Measurements from ENCODE around the gene CD47. TPM values are rescaled to one million over a fixed set of nuclear protein-coding genes. Genes with fewer than 3 reads are reported as not detected.

CD47 gene
- total RNA-seq, 2 donors from 2014 or later, result 68.1 to 101 TPM

DNA sequence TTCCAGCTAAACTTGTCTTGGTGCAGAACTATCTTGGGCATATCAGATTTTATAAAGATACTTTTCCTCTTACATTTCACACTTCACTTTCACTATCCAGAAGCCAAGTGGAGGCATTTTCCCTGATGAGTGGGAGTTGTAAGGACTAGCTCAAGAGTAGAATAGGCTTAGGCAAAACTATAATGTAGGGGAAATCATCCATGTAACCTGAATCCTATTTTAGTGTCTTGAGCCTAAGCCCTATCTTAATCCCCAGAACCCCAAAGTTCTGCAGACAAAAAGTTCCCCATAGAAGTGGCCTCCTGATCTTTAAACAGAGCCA, 42.2 kb upstream of the CD47 start:
- Histone ChIP-seq H3K4me3 (no peak overlapping the region), H3K27ac (no peak overlapping the region), H3K4me1 (peaks cover 3% of the 10 kb centered on the region), H3K36me3 (no peaks in the 10 kb centered on the region), H3K9ac (ENCODE audit: low read depth in 2 of 2, low read length in 2 of 2) (no peak overlapping the region), H3K9me3 (no peaks in the 10 kb centered on the region), H3K27me3 (no peaks in the 10 kb centered on the region)
- intact Hi-C loops (cut with DNase I), result no loop called here
- DNase-seq, result no peak
- TF ChIP-seq, protein P1, sequence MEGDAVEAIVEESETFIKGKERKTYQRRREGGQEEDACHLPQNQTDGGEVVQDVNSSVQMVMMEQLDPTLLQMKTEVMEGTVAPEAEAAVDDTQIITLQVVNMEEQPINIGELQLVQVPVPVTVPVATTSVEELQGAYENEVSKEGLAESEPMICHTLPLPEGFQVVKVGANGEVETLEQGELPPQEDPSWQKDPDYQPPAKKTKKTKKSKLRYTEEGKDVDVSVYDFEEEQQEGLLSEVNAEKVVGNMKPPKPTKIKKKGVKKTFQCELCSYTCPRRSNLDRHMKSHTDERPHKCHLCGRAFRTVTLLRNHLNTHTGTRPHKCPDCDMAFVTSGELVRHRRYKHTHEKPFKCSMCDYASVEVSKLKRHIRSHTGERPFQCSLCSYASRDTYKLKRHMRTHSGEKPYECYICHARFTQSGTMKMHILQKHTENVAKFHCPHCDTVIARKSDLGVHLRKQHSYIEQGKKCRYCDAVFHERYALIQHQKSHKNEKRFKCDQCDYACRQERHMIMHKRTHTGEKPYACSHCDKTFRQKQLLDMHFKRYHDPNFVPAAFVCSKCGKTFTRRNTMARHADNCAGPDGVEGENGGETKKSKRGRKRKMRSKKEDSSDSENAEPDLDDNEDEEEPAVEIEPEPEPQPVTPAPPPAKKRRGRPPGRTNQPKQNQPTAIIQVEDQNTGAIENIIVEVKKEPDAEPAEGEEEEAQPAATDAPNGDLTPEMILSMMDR (IDR thresholded peaks at IDR 0.05), result no peak

DNA sequence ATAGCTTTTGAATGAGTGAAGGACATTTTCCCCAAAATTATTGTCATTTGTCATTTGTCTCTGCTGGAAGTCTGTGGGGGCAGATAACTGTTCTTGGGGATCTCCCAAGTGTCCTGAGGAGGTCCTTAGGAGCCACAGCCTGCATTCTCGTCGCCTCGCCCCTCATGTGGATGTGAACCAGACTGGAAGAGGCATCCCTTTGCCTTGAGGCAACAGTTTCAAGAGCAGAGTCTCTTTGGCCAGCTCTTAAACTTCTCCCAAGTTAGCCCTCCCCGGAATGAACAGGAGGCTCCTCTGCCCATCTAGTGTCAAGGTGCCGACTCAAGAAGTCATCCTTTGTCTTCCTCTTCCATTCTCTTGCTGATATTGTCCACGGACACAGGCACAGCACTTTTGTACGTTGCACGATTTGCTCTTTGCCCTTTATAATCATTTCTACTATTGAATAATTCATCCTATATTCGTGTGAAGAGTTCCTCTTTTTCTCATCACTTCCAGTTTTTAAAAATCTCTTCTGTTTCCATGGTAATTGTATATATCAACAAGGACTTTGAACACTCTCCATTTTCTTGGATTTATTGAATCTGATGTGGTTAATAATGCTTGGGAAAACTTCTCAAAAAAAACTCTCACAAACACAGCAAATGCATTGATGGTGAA, 40.8 kb upstream of the CD47 start:
- H3K27me3 ChIP-seq, result no peaks in the 10 kb centered on the region
- no peak for DNase-seq
- no peak overlapping the region for H3K4me3 ChIP-seq
- H3K9ac ChIP-seq (ENCODE audit: low read depth in 2 of 2, low read length in 2 of 2), result no peak overlapping the region
- TF ChIP-seq, protein P1 (IDR thresholded peaks at IDR 0.05), result no peak
- no peaks in the 10 kb centered on the region for H3K9me3 ChIP-seq
- no peaks in the 10 kb centered on the region for H3K36me3 ChIP-seq
- intact Hi-C loops (cut with DNase I), result no loop called here
- H3K27ac ChIP-seq, result no peak overlapping the region
- H3K4me1 ChIP-seq, result peaks cover 3% of the 10 kb centered on the region

DNA sequence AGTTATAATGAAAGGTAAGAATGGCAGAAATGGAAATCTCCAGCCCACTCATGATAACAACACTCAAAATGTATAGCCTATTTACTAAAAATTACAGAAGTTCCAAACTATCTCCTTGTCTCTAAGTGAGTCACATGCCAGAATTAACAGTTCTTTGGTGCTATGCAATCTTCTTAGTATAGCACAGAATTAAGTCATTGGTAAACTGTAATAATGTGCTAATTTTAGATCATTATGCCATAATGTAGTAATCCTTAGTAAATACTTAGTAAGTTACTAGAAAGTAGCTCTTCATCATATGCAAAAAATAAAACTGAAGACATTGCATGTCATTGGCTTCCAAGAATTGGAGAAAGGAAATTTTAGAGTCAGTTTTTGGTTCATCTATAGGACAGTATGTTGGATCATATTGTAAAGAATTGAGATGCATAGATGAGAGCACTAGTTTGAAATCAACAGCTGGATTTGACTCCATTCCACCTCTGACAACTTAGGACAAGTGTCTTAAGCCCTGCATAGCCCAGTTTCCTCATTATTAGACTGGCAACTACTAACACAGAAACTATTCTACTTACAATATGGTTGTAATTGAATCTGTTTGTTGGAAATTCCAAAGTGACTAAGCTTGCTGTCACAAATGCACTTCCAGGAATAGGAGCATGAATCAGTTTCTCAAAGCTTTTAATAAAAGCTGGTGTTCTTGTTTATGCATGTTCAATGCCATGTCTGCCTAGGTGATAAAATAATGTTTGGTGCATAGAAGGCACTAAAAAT, 40.1 kb upstream of the CD47 start:
- DNase-seq, result no peak
- TF ChIP-seq, protein P1 (IDR thresholded peaks at IDR 0.05), result no peak
- Histone ChIP-seq H3K9me3 (no peaks in the 10 kb centered on the region), H3K4me3 (no peak overlapping the region), H3K4me1 (peaks cover 3% of the 10 kb centered on the region), H3K36me3 (no peaks in the 10 kb centered on the region), H3K27ac (no peak overlapping the region), H3K27me3 (no peaks in the 10 kb centered on the region), H3K9ac (ENCODE audit: low read depth in 2 of 2, low read length in 2 of 2) (no peak overlapping the region)
- intact Hi-C loops (cut with DNase I), result no loop called here

DNA sequence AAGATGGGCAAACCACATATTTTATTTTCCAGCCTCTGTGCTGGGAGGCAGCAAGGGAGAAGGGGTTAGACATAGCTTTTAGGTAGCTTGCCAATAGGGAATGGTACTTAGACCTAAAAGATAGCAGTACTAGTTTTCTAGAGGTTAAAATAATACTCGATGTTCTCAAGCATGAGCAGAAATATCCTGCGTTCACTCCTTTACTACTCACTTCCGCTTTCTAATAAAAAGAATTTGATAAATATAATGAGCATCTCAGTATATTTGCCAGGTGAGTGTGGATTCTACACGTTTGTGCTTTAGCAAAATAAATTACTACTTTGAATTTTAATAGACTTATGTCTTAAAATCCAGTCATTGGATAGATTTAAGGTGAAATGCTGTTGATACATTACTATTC, 39.4 kb upstream of the CD47 start:
- no peaks in the 10 kb centered on the region for H3K27me3 ChIP-seq
- no peak for DNase-seq
- no peaks in the 10 kb centered on the region for H3K36me3 ChIP-seq
- intact Hi-C loops (cut with DNase I), result no loop called here
- no peak overlapping the region for H3K4me3 ChIP-seq
- TF ChIP-seq, protein P1 (IDR thresholded peaks at IDR 0.05), result no peak
- no peaks in the 10 kb centered on the region for H3K9me3 ChIP-seq
- no peak overlapping the region for H3K9ac ChIP-seq (ENCODE audit: low read depth in 2 of 2, low read length in 2 of 2)
- peaks cover 3% of the 10 kb centered on the region for H3K4me1 ChIP-seq
- no peak overlapping the region for H3K27ac ChIP-seq

DNA sequence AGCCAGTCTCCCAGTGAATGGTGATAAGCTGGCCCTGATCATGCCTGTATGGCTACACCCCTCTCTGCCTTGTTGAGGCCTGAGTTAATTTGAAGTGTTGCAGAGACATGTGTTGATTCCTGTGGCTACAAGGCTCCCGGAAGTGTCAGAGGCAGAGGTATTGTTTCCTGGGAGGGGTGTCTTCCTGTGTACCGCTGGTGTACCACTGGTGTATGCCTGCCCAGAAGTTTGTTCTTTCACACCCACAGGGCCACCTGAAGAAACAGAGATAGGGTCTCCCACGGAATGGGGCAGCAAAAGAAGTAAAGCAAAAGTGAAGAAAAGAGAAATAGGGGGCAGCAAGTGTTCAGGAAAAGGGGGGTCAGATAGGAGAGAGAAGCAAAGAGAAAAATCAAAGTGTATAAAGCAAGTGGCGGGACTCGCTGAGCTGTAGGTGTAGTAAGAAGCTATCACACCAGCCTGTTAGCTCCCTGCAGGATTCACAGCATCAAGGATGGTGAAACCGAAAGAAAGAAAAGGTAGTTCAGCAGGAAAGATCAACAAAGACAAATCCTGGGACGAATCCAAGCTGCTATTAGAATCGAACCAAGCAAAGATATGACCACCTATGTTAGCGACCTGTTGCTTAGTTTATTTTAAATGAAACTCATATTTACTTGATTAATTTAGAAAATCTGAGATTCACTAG, 36.6 kb upstream of the CD47 start:
- peaks cover 3% of the 10 kb centered on the region for H3K4me1 ChIP-seq
- H3K36me3 ChIP-seq, result no peaks in the 10 kb centered on the region
- no peak overlapping the region for H3K4me3 ChIP-seq
- no peaks in the 10 kb centered on the region for H3K9me3 ChIP-seq
- TF ChIP-seq, protein P1 (IDR thresholded peaks at IDR 0.05), result no peak
- no peak for DNase-seq
- no peaks in the 10 kb centered on the region for H3K27me3 ChIP-seq
- no peak overlapping the region for H3K9ac ChIP-seq (ENCODE audit: low read depth in 2 of 2, low read length in 2 of 2)
- no peak overlapping the region for H3K27ac ChIP-seq
- intact Hi-C loops (cut with DNase I), result no loop called here
